Endodermal cell (in vitro differentiated cells): Measurements from ENCODE around the gene SPAG6. TPM values are rescaled to one million over a fixed set of nuclear protein-coding genes. Genes with fewer than 3 reads are reported as not detected.

ENCODE experiments used
- DNase-seq: peaks from one replicate; pipeline ENCODE4 v3.0.0-alpha.2; 2017
- H3K27ac ChIP-seq: 2 replicates; pipeline ENCODE4 v1.5.1; 2013; ENCODE audit warnings: mild to moderate bottlenecking, low read depth, low read length, moderate library complexity
- H3K27me3 ChIP-seq: 2 replicates; pipeline ENCODE4 v1.6.1; 2013; ENCODE audit warnings: mild to moderate bottlenecking, low read length, moderate library complexity; ENCODE audit not compliant: insufficient read depth, control insufficient read depth, poor library complexity, severe bottlenecking
- H3K36me3 ChIP-seq: 2 replicates; pipeline ENCODE4 v1.7.0; 2013; ENCODE audit warnings: mild to moderate bottlenecking, low read length, moderate library complexity; ENCODE audit not compliant: control insufficient read depth, insufficient read depth
- H3K4me1 ChIP-seq: one replicate; pipeline ENCODE4 v1.7.0; 2013; ENCODE audit warnings: low read length; ENCODE audit not compliant: control insufficient read depth, insufficient read depth
- H3K4me3 ChIP-seq: 2 replicates; pipeline ENCODE4 v1.5.1; 2013; ENCODE audit warnings: mild to moderate bottlenecking, low read length, moderate library complexity
- H3K9ac ChIP-seq: 2 replicates; pipeline ENCODE4 v1.6.1; 2013; ENCODE audit warnings: mild to moderate bottlenecking, low read length, moderate library complexity; ENCODE audit not compliant: poor library complexity, severe bottlenecking; ENCODE audit errors: extremely low read depth
- H3K9me3 ChIP-seq: 2 replicates; pipeline ENCODE4 v1.6.1; 2013; ENCODE audit warnings: mild to moderate bottlenecking, low read length, moderate library complexity; ENCODE audit not compliant: control insufficient read depth
- H3K27ac Mint-ChIP-seq: 2 replicates; pipeline ENCODE4 v1.8.0; 2020; ENCODE audit warnings: mixed read lengths
- H3K27me3 Mint-ChIP-seq: 2 replicates; pipeline ENCODE4 v1.8.0; 2021; ENCODE audit warnings: mild to moderate bottlenecking, mixed read lengths; ENCODE audit not compliant: insufficient read depth
- H3K36me3 Mint-ChIP-seq: 2 replicates; pipeline ENCODE4 v1.8.0; 2020; ENCODE audit warnings: low read depth, mixed read lengths
- H3K4me1 Mint-ChIP-seq: 2 replicates; pipeline ENCODE4 v1.8.0; 2020; ENCODE audit warnings: mixed read lengths
- H3K4me3 Mint-ChIP-seq: 2 replicates; pipeline ENCODE4 v1.8.0; 2020; ENCODE audit warnings: mild to moderate bottlenecking, moderate library complexity, mixed read lengths
- H3K9me3 Mint-ChIP-seq: 2 replicates; pipeline ENCODE4 v1.8.0; 2020; ENCODE audit warnings: mild to moderate bottlenecking, mixed read lengths
- WGBS, 2 experiments: methylation state at CpG; one replicate each; pipeline versions ENCODE4 v1.1.5 to v1.1.7; 2013; ENCODE audit warnings: missing lambda C conversion rate in 2 of 2, mixed read lengths in 1 of 2; ENCODE audit not compliant: insufficient coverage in 1 of 2, insufficient read length in 1 of 2; 5-methylcytosine and 5-hydroxymethylcytosine counted together
- total RNA-seq, 2 donors: library from RNA; stranded (reverse); fragmentation: NEBNext Ultra II Directional in 1 of 2; extraction: Animal tissue kit (Norgen Biotek cat#: 25700) in 1 of 2; gene quantifications; 2 replicates in 1 of 2; 3 replicates in 1 of 2; pipeline ENCODE4 v1.2.1, GENCODE V29; 2021
- TF ChIP-seq, protein P1 (sequence below): fragments of 200-600 bp; sonication (generic); conservative IDR thresholded peaks from 2 replicates; pipeline ENCODE4 v1.5.0; 2021; ENCODE audit warnings: antibody characterized with exemption, mild to moderate bottlenecking

Gene SPAG6
- total RNA-seq, 2 donors from 2014 or later, result 1.1 to 2.1 TPM

DNA sequence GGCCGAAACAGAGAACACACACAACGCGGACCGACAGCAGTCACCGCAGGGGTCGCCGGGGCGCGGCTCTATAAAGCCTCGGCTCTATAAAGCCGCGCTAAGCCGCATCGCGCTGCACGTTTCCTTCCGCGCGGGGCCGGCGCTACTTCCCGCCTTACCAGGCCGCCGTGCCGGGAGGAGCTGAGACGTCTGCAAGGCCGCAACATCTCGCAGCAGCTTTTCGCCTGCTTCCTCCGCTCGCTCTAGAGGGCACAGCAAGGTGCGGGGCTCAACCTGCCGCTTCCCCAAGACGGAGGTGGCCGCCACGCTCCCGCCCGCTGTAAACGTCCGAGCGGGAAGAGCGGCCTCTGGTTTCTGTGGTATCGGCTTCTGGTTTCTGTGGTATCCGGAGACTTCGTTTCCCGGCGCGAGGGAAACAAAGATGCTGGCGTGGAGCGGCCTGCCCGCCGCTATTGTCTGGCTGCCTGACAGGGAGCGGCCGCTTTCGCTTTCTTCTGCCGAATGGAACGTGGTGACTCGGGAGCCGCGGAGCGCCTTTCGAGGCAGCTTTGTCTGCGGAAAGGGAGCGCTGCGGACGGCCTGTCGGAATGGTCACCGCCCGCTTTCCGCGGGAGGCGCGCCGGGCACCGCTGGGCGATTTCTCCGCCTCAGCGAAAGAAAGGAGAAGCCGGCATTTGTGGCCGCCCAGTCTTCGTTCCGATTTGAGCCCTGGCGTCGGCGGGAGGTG is 91.8 kb downstream of the SPAG6 start:
- peak overlapping the region; percentile 67 for H3K4me3 Mint-ChIP-seq
- H3K9me3 Mint-ChIP-seq, result no peaks in the 10 kb centered on the region
- Histone ChIP-seq H3K27me3 (peaks cover 67% of the 10 kb centered on the region), H3K36me3 (no peaks in the 10 kb centered on the region), H3K27ac (peak overlapping the region; percentile 94), H3K9ac (peak overlapping the region; percentile 68), H3K4me1 (no peaks in the 10 kb centered on the region), H3K4me3 (peak overlapping the region; percentile 77), H3K9me3 (no peaks in the 10 kb centered on the region)
- peaks cover 64% of the 10 kb centered on the region for H3K27me3 Mint-ChIP-seq
- TF ChIP-seq, protein P1, sequence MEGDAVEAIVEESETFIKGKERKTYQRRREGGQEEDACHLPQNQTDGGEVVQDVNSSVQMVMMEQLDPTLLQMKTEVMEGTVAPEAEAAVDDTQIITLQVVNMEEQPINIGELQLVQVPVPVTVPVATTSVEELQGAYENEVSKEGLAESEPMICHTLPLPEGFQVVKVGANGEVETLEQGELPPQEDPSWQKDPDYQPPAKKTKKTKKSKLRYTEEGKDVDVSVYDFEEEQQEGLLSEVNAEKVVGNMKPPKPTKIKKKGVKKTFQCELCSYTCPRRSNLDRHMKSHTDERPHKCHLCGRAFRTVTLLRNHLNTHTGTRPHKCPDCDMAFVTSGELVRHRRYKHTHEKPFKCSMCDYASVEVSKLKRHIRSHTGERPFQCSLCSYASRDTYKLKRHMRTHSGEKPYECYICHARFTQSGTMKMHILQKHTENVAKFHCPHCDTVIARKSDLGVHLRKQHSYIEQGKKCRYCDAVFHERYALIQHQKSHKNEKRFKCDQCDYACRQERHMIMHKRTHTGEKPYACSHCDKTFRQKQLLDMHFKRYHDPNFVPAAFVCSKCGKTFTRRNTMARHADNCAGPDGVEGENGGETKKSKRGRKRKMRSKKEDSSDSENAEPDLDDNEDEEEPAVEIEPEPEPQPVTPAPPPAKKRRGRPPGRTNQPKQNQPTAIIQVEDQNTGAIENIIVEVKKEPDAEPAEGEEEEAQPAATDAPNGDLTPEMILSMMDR, result no peak
- no peaks in the 10 kb centered on the region for H3K4me1 Mint-ChIP-seq
- WGBS, 2 experiments, result 3 to 4% methylated on average over 45 to 85 of the region's 85 CpGs
- H3K27ac Mint-ChIP-seq, result peak overlapping the region; percentile 23
- no peaks in the 10 kb centered on the region for H3K36me3 Mint-ChIP-seq
- DNase-seq, result peak; percentile 95

DNA sequence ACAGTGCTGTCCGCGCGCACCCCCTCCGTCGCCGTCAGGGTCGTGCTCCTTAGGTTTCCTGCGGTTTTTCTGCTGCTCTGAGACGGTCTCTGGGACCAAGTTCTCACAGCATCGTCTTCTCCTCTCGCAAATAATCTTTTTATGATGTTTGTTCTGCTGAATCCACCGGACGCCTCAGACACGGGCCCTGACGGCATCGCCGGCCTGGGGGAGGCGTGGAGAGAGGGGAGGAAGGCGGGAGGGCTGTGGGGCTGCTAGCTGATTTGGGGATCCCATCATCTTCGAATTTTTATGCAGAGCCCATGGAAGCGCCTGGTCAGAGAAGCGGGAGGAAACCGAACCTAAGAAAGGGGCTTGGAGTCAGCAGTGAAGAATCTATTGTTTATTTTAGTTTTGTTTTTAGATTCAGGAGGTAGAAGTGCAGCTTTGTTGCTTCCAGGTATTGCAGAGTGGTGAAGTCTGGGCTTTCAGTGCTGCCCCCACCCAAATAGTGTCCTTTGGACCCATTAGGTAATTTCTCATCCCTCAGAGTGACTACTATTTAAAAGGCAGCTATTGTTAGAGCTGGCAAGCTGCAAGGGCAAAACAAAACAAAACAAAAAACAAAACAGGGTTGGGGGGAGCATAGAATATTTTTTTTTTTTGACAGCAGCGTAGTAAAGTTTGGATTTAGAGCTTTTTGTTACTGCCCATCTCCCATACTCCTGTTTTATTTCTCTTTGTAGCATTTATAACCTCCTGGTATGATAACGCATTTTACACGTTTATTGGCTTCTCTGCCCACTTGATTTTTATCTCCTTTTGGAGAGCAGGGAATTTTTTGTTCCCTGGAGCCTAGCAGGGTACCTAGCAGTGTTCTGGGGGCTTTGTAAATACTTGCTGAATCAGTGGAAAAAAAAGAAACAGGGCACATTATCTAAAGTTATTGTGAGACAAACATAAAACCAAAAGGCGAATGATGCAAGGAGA is 92.6 kb downstream of the SPAG6 start:
- Histone ChIP-seq H3K27ac (peak overlapping the region; percentile 94), H3K4me3 (peak overlapping the region; percentile 77), H3K9ac (peak overlapping the region; percentile 68), H3K27me3 (peaks cover 73% of the 10 kb centered on the region), H3K36me3 (no peaks in the 10 kb centered on the region), H3K9me3 (no peaks in the 10 kb centered on the region), H3K4me1 (no peaks in the 10 kb centered on the region)
- Mint-ChIP-seq H3K9me3 (no peaks in the 10 kb centered on the region), H3K27me3 (peaks cover 72% of the 10 kb centered on the region), H3K36me3 (no peaks in the 10 kb centered on the region), H3K27ac (peak overlapping the region; percentile 23), H3K4me3 (peak overlapping the region; percentile 67), H3K4me1 (no peaks in the 10 kb centered on the region)
- TF ChIP-seq, protein P1, result no peak
- 20 to 35% methylated on average over 7 to 27 of the region's 27 CpGs for WGBS, 2 experiments
- no peak for DNase-seq

DNA sequence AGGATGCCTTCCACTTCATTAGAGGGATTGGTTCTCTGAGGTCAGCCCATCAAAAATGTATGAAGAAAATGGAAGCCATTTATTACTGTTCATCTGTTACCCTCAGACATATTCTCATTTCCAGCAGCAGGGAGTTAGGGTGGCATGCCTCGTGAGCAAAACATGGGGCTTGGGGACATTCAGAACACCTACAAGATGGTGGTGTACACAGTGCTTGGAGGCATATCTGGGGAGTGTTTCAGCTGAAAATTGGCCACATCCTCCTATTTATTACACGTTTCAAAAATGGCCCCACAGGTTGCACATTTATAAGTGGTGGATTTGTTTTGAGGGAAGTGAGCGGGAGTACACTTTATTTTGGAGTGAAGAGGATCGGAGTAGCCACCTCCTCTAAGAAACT is 93.4 kb downstream of the SPAG6 start:
- Histone ChIP-seq H3K4me3 (no peak overlapping the region), H3K9ac (no peak overlapping the region), H3K36me3 (no peaks in the 10 kb centered on the region), H3K9me3 (no peaks in the 10 kb centered on the region), H3K27ac (no peak overlapping the region), H3K27me3 (peaks cover 77% of the 10 kb centered on the region), H3K4me1 (no peaks in the 10 kb centered on the region)
- Mint-ChIP-seq H3K4me3 (no peak overlapping the region), H3K27ac (no peak overlapping the region), H3K36me3 (no peaks in the 10 kb centered on the region), H3K27me3 (peaks cover 78% of the 10 kb centered on the region), H3K4me1 (no peaks in the 10 kb centered on the region), H3K9me3 (no peaks in the 10 kb centered on the region)
- 100% methylated on average over 1 to 4 of the region's 4 CpGs for WGBS, 2 experiments
- no peak for DNase-seq
- TF ChIP-seq, protein P1, result no peak
